Lower lobe of right lung (tissue), 2 donors: ENCODE results near the gene NHS. TPM values are rescaled to one million over a fixed set of nuclear protein-coding genes. Genes with fewer than 3 reads are reported as not detected.

Source experiments
- ATAC-seq, 2 donors: fragments of 200-7000 bp; cut with Tn5 transposase; one replicate each; pipeline ENCODE4 v1.9.1; 2020 to 2022; ENCODE audit warnings: mild to moderate bottlenecking in 2 of 2, moderate library complexity in 2 of 2
- DNase-seq: peaks from one replicate; pipeline ENCODE4 v3.0.0-alpha.2; 2020
- H3K27ac ChIP-seq: fragments of 200-600 bp; one replicate; pipeline ENCODE4 v1.8.0; 2022
- H3K27me3 ChIP-seq: fragments of 200-600 bp; one replicate; pipeline ENCODE4 v1.8.0; 2022; ENCODE audit warnings: low read depth
- H3K36me3 ChIP-seq: fragments of 200-600 bp; one replicate; pipeline ENCODE4 v1.8.0; 2022; ENCODE audit warnings: mild to moderate bottlenecking
- H3K4me1 ChIP-seq: fragments of 200-600 bp; one replicate; pipeline ENCODE4 v1.8.0; 2022
- H3K4me3 ChIP-seq: fragments of 200-600 bp; one replicate; pipeline ENCODE4 v1.8.0; 2022; ENCODE audit warnings: mild to moderate bottlenecking
- H3K9me3 ChIP-seq: fragments of 200-600 bp; one replicate; pipeline ENCODE4 v1.8.0; 2022
- CTCF ChIP-seq: fragments of 200-600 bp; IDR thresholded peaks from one replicate; pipeline ENCODE4 v1.8.0; 2022; ENCODE audit warnings: antibody characterized with exemption, mild to moderate bottlenecking
- intact Hi-C: fragments of 100-400 bp; cut with DNase I; formaldehyde crosslinking; loops from one replicate; pipeline ENCODE4 v1.11.0; 2022
- total RNA-seq: library from RNA; stranded (reverse); fragmentation: NEBNext Ultra II Directional; extraction: Animal tissue kit (Norgen Biotek cat#: 25700); gene quantifications from one replicate; pipeline ENCODE4 v1.2.1, GENCODE V29; 2021
- donor health status: DM: no; HTN: yes; CAD: no; lungs with severe emphysema.

NHS gene
- total RNA-seq, 1 donor from 2014 or later: 2.7 TPM

DNA sequence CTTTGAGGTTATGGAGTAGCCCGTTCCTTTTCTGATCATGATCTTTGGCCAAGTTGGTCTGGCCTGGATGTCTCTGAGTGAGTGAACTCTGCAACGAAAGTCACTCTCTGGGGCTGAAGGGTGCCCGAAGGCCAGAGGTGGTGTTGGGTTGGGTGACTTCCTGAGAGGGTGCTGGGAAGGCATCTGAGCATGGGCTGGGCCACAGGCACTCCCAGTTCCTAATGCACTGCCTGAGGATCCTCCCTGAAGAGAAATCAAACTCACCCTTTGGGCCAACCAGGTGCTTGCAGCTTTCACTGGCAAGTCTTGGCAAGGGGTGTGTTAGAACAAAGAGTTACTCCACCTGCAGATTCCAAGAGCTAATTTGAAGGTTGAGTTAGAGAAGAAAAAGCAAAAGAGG, 295.9 kb downstream of the NHS start:
- Histone ChIP-seq H3K4me3 (no peak overlapping the region), H3K9me3 (no peaks in the 10 kb centered on the region), H3K27me3 (no peaks in the 10 kb centered on the region), H3K27ac (no peak overlapping the region), H3K36me3 (no peaks in the 10 kb centered on the region), H3K4me1 (no peaks in the 10 kb centered on the region)
- TF ChIP-seq CTCF: no peak
- ATAC-seq (no peak), DNase-seq (no peak)
- intact Hi-C loops: no loop called here

DNA sequence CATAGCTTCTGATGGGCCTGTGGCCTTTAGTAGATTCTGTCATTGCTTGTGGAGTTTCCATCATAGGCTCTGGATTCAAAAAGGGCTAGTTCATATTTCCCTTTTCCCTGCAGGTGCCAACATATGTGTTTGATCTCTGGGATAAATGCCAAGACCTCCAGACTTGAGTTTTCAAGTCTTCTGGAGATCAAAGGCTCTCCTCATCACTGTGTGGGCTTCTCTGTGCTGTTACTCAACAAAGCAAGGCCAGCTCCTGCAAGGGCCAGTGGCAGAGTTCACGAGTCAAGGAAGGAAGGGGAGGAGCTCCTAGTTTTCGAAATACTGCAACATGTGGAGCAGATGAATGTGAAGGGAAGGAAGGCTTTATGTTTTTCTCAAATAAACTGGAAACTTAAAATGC, 299.6 kb downstream of the NHS start:
- no peaks in the 10 kb centered on the region for H3K9me3 ChIP-seq
- no peak for TF ChIP-seq CTCF
- no peak overlapping the region for H3K27ac ChIP-seq
- no peaks in the 10 kb centered on the region for H3K27me3 ChIP-seq
- H3K36me3 ChIP-seq: no peaks in the 10 kb centered on the region
- H3K4me1 ChIP-seq: no peaks in the 10 kb centered on the region
- intact Hi-C loops: no loop called here
- H3K4me3 ChIP-seq: no peak overlapping the region
- DNase-seq (no peak), ATAC-seq (no peak)

DNA sequence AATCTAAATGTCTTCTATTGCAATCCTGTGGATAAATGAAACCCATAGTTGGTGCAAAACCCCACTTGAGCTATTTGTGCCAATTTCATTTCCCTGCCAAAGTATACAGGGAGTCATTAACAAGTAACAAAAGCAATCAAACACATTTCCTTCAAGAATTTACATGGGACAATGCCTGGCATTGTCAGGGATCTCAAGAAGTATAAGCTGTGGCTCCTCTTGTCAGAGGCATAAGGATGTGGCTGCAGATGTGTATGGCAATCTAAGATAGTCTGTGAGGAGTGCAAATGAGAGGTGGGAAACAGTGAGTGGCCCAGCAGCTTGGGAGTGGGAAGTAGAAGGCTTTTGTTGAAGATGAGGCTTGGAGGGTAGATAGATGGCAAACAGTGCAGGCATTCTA, 304.3 kb downstream of the NHS start:
- peaks cover 6% of the 10 kb centered on the region for H3K4me1 ChIP-seq
- H3K4me3 ChIP-seq: no peak overlapping the region
- H3K27me3 ChIP-seq: no peaks in the 10 kb centered on the region
- TF ChIP-seq CTCF: no peak
- DNase-seq: no peak
- no peaks in the 10 kb centered on the region for H3K36me3 ChIP-seq
- H3K27ac ChIP-seq: no peak overlapping the region
- intact Hi-C loops: no loop called here
- H3K9me3 ChIP-seq: no peaks in the 10 kb centered on the region
- ATAC-seq: no peak

DNA sequence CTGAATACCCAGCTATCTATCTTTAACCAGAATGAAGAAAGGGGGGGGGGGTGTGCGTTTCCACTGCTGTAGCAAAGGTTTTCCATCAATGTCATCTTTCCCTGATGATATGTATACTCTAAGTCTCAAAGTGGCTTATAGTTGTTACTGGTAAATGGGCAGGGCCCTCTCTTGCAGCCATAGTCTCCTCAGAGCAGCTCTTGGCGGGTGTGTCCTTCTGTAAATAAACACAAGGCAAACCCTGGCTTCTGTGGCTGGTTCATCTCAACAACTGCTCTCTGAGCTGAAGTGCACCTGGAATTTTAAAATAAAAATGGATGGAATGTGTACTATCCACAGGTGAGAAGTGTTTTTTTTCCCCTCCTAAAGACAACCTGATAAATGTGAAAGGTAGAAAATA, 304.8 kb downstream of the NHS start:
- peaks cover 6% of the 10 kb centered on the region for H3K4me1 ChIP-seq
- no peaks in the 10 kb centered on the region for H3K9me3 ChIP-seq
- DNase-seq (no peak), ATAC-seq (no peak)
- H3K27me3 ChIP-seq: no peaks in the 10 kb centered on the region
- no peak for TF ChIP-seq CTCF
- no peaks in the 10 kb centered on the region for H3K36me3 ChIP-seq
- no peak overlapping the region for H3K4me3 ChIP-seq
- intact Hi-C loops: no loop called here
- no peak overlapping the region for H3K27ac ChIP-seq

- no peak overlapping the region for H3K27ac ChIP-seq
- H3K27me3 ChIP-seq: no peaks in the 10 kb centered on the region
- no peak for TF ChIP-seq CTCF
- H3K9me3 ChIP-seq: no peaks in the 10 kb centered on the region
- intact Hi-C loops: no loop called here
- H3K4me3 ChIP-seq: no peak overlapping the region
- DNase-seq (no peak), ATAC-seq (no peak)
- peaks cover 6% of the 10 kb centered on the region for H3K4me1 ChIP-seq
- no peaks in the 10 kb centered on the region for H3K36me3 ChIP-seq
Observed at GRCh38 chrX:17680732-17681413, 305.9 kb downstream of the NHS start.
